NCI-H1092 (cell line): ENCODE data around the gene GRAPL.
"Not testable (repeated sequence)": the region's sequence is repeated elsewhere in the genome, so short reads cannot be mapped to it uniquely, and the experiment has no call there.

Source experiments
- DNase-seq: peaks from one replicate; lab custom pipeline; 2025; lab: John Stamatoyannopoulos, UW

The GRAPL gene

DNA sequence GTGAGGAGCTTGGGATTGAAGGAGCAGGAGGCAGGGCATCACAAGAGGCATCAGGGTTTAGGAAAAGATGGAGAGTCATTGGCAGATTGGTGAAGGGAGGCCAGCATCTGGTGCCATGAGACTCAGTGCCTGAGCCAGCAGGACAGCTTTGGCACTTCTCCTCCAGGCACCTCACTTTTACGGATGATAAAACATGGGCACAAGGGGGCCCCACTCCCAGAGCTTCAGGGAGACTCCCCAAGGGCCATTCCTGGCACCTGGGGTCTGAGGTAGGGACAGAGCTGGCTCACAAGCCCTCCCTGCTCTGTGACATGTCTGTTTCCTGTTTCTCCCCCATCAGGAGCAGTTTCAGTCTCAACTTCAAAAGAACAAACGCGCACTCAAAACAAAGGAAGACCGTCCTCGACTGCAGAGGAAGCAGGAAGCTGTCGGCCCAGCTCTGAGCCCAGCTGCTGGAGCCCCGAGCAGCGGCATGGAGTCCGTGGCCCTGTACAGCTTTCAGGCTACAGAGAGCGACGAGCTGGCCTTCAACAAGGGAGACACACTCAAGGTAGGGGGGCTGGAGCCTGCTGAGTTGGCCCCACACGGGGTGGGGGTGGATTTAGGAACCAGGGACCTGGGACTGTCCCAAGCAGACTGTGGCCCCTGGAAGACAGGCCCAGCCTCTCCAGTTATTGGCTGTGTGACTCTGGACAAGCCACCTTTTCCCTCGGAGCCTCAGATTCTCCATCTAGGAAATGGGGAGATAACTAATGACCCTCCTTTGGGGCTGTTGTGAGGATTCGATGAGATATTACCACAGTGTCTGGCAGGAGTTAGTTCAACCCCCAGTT, at the start of gene GRAPL:
Gene GRAPL (plus strand): TSS at position 442 of the 833 bp plus-strand sequence. CDS start 31 bp downstream, at position 473.
- DNase-seq, result not testable (repeated sequence)

DNA sequence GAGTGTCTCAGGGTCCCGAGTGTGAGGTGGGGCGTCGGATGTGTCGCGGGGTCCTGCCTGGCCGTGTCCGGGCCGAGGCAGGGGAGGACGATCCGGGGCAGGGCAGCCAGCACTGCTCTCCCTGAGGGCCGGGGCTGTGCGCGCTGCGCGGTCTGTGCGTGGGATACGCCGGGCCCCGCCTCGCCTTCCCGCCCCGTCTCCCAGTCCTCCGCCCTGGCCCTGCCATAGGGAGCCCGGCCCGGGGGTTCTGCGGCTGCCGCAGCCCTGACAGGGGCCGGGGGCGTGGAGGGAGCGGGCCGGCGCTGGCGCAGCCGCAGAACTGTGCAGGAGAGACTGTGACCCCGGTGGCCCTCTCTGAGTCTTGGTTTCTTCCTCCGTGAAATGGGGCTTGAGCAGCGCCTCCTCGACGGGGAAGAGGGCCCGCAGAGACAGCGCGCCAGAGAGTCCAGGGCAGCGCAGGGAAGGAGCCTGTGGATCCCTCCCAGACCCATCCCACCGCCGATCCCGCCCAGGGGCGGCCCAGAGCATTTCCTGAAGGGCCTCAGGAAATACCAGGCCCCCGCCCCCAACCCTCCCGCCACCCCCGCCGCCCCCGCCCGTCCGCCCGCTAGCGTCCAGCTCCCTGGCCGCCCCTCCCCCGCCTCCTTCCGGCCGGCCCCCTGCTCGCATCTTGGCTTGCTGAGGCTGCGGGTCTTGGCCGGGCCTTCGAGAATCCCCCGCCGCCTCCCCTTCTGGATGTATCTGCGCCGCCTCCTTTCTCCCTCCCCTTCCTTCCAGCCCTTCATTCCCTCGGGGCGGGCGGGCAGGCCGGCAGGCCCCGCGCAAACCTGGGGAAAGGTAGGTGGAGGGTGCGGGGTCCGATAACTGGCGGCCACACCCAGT, 38.3 kb upstream of the GRAPL start:
- not testable (repeated sequence) for DNase-seq

DNA sequence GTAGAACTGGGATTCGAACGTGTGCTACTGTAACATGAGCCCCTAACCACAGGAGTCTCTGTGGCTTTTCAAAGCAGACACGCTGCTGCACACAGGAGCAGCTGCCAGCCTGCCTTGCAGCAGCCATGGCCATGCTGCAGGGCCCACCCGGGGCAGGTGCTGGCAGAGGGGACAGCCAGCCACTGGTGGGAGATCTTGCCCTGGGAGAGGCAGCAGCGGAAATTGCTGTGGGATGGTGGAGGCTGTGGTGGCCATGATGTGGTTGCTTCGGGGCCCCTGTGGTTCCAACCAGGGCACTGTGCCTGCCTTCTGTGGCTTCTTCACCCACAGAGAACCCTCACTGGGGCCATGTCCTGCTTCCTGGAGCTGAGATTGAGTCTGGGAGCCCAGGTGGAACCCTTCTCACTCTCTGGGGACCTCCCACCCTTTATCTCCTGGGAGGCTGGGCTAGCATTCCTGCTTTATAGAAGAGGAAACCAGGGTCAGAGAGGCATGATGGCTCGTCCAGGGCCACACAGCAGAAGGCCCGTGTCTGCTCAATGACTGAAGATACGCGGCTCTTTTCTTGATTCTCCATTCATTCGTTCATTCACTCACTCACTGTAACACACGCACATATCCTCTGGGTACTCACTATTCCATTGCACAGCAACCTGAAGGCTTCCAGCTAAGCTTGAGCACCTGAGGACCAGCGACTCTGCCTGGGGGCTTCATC, 37.2 kb upstream of the GRAPL start:
- DNase-seq, result not testable (repeated sequence)

DNA sequence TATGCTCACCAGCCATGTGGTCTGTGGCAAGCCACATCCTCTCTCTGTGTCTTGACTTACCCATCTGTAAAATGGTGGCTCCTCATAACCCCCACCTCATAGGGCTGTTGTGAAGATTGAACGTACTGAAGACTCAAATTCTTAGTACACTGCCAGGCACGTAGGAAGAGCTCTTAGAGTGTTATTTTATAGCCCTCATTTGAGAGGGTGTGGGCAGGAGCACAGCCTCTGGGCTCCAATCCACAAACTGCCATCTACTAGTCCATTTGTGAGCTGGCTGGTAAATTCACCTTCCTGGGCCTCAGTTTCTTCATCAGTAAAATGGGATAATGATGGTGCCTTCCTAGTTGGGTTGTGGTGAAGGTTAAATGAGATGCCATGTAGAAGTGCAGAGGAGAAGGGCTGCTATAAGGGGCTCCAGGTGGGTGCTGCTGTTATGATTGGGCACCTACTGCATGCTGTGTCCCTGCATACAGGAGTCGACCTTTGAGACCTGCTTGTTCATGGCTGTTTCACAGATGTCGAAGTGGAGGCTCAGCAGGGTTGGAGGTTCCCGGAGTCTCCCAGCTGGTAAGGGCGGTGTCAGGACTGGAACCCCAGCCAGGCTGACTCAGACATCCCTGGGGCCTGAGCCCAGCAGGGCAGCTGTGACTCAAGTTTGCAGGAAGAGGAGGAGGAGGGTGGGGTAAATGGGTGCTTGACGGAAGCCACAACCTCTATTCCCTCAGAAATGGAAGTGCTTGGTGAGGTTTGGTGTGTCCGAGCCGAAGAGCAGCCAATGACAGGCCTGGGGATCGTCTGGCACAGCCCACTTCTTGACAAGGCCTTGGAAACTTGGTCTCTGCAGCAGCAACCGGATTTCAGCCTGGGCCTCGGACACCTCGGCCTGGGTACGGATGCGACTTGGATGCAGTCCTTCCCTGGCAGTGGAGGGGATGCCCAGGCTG, 34.4 kb upstream of the GRAPL start:
- DNase-seq, result not testable (repeated sequence)

DNA sequence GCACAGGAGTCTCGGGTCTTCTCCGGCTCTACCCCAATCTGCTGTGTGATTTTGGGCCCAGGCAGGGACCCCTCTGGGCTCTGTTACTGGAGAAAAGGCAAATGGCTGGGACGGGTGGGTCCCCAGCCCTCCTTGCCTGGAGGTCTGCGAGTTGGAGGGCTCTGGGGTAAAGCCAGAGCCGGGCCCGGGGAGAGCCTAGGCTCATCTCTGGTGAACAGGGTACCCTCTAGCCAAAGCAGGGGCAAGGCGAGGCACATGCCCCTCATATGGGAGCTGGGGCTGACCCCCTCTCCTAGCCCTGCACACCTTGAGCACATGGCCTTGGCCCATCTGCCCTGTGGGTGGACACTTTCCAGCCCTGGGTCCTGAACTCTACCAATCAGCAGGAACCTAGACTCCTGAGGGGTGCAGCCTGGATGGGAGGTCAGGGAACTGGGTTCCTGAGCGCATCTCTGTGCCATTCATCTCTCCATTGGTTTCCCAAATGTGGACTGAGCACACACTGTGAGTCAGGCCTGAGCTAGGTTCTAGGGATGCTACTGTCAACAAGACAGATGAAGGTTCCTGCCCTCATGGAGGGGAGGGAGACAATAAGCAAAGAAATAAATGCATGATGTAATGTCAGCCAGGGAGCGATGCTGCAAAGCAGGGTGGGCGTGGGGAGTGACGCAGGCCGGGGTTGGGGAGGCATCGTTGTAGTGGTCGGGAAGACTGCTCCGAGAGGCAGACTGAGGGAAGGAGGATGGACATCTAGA, 33.5 kb upstream of the GRAPL start:
- not testable (repeated sequence) for DNase-seq

DNA sequence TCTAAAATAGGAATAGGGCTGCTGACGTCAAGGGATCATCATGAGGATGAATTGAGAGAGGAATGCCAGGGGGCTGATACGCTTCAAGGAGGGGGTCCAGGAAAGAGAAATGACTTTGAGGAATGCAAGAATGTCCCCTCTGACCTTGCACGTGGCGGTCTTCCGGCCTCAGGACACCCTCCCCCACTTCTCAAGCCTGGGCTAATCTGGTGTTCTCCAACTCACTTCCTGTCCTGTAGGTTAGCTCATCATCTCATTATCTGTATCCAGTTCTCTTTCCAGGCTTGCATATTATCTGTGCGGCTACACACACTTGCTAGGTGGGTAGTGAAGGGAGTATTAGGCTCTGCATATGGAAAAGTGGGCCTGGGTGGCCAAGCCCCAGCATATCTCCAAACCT, 18.9 kb upstream of the GRAPL start:
- DNase-seq, result not testable (repeated sequence)

DNA sequence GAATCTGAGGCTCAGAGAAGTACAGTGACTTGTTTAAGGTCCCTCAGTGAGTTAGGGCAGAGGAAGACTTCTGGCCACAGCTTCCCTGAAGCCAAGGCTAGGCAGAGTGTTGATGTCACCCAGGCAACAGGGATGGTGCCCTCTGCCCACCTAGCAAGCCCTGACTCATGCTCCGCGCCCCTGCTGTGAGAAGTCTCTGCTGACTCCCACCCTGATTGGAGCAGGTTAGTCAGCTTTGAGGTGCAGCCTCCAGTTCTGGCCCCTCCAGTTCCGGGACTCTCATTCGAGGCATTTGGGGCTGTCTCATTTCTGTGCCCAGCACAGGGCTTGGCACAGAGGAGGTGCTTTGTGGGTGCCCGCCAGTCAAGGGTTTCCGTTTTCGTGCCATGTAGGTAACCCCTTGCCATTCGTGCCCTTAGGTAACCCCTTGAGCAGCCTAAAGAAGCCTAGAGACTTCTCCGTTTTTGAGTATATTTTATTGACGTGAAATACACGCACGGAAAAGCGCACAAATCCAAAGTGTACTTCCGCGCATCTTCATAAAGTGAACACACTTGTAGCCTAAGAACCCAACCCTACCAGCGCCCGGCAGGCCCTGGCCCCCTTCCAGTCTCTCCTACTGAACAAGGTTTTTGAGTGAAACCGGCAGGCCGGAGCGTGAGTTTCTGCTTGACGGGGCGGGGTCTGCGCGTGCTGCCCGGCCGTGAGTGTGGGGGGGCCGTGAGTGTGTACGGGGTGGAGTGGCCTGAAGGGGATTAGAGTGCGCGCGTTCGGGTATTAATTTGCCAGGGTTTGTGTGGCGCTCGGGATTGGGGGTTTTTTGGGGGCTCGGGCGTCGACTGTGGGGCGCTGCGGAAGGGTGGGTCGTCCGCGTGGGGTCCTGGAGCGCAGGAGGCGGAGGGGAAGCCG, 16.9 kb upstream of the GRAPL start:
- not testable (repeated sequence) for DNase-seq

DNA sequence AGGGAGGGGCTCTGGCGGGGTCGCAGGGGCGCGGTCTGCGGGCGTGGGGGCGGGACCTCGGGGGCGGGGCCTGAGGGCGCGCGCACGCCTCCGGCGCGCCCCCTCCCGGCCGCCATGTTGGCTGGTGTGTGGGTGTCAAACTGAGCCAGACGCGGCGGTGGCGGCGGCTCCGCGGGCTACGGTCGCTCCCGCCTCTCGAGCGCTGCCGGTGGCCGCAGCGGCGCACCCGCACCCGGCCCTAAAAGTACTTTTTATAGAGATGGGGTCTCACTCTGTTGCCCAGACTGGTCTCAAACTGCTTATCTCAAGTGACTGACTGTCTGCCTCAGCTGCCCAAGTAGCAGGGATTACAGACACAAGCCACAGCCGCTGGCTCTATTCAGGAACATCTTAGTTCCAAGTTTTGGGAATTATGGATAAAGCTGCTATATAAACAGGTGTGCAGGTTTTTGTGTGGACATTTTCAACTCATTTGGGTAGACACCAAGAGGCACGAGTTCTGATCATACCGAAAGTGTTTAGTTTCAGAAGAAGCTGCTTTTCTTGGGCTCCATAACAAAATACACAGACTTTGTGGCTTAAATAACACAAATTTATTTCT, 16.2 kb upstream of the GRAPL start:
- DNase-seq, result not testable (repeated sequence)

DNA sequence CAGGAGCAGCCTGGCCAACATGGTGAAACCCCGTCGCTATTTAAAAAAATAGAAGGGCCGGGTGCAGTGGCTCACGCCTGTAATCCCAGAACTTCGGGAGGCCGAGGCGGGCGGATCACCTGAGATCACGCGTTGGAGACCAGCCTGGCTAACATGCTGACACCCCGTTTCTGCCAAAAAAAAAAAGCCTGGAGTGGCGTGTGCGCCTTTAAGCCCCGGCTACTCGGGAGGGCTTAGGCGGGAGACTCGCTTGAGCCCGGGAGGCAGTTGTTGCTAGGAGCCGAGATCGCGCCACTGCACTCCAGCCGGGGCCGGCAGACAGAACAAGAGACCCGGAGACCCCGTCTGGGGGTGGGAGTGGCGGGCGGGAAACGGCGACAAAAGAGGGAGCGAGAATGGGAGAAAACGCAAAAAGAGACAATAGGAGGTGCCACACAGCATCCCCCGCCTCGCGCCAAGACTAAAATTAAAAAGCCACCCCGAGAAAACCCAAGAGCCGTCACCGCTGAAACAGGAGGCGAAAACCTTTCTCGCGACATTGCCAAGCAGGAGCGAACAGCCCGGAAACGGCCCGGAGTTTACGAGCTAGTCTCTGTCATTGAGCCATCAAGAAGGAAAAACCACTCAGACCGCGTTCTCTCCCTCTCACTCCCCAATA, 15.5 kb upstream of the GRAPL start:
- not testable (repeated sequence) for DNase-seq

DNA sequence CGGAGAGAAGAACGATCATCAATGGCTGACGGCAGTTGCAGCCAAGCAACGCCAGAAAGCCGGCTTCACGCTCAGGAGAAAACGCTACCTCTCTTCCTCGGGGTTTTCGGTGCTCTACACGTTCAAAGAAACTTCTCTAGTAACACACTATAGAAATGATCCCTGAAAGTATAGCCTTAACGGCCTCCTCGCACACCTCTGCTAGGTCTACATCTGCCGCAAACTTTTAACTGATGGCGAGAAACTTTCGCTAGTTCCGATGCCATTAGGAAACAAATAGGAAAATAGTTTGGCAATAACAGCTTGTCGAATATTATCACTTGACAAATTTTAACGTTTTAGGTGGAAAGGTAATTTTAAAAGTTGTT, 14.9 kb upstream of the GRAPL start:
- not testable (repeated sequence) for DNase-seq

DNA sequence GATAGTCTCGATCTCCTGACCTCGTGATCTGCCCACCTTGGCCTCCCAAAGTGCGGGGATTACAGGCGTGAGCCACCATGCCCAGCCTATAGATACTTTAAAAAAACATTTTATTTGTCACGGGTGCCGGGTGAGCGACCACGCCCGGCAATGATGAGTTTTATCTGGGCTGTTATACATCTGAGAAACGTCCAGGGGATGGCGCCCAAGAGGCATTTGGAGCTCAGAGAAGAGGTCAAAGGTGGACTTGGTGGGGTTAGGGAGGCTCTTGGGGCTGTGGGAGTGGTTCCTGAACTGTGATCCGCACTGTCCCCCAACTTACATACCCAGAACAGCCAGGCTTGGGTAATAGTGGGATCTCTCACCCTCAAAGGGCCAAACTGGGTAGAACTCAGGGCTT, 8.7 kb upstream of the GRAPL start:
- DNase-seq, result not testable (repeated sequence)

DNA sequence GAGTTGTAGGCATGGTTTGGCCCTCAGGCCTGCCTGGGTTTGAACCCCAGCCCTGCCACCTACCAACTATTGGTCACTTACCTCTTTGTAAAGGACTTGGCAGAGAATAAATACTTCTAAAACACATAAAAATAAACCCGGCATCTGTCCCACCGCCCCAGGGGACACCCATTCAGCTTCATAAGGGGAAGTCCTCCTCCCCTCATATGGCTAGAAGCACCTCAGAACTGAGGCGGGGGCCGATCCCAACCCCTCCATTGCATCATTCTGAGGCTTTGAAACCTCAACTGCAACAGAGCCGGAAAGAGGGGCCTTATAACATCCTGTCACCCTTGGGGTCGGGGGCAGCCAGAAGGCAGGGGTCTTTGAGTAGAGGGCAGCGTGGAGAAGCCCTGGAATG, 2.1 kb upstream of the GRAPL start:
- not testable (repeated sequence) for DNase-seq

DNA sequence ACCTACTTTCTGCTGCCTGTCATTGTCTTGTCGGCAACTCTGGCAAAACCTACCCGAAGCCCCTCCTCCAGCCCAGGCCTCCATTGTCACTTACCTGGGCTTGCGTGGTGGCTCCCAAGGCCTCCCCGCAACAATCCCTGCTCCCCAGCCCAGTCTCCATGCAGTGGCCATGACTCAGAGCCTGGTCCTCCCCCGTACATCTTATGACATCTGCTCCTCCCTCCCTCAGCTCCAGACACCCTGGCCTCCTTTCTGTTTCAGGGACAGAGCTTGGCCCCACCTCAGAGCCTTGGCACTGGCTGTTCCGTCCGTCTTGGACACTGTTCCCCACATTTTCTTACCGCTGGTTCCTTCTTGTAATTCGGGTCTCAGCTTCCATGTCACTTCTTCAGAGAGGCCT, 2.1 kb downstream of the GRAPL start:
- DNase-seq, result not testable (repeated sequence)

DNA sequence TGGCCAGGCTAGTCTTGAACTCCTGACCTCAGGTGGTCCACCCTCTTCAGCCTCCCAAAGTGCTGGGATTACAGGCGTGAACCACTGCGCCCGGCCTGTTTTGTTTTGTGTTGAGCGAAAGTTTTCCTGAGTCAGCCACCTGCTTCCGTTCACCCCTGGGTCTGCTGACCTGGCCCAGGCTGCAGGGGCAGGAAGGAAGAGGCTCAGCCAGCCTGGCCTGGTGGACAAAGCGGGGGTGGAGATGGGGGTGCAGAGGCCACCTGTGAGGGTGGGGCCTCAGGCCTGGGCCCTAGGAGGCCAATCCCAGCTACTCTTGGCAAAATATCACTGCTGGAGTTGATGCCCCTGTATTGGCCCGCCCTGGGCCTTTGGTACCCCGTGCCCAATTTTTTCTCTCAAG, 3.7 kb downstream of the GRAPL start:
- not testable (repeated sequence) for DNase-seq

DNA sequence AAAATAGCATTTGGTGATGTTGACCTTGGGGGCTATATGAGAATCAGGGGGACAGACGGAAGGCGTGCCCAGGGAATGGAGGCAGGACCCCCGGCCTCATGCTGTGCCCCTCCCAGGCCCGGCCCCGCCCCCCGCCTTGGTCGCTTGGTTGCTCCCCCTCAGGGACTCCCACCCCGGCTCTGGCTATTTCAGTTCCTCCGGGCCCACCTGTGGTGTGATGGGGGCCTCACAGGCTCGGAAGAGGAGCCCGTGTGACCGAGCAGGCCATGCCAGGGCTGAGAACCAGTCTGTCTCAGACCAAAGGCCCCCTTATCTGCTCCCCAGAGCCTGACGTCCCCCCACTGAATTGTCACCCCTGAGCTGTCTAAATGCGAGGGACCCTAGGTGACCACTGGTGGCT, 4.4 kb downstream of the GRAPL start:
- DNase-seq, result not testable (repeated sequence)

DNA sequence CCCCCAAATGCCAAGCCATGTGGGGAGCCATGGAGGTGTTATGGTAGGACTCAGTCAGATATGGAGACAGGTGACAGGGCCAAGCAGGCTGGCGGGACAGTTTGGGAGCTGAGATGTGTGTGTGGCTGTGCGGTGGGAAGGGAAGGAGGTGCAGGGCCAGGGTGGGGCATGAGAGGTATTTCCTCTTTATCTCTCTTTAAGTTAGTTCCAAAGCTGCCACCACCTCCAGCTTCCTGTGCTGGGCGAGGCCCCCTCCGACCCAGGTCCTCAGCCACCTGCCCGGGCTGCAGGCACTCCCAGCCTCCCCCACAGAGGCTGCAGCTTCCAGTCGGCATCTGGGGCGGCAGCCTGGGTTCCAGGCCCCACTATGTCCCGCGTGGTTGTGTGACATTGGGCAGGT, 6.4 kb downstream of the GRAPL start:
- DNase-seq, result not testable (repeated sequence)

DNA sequence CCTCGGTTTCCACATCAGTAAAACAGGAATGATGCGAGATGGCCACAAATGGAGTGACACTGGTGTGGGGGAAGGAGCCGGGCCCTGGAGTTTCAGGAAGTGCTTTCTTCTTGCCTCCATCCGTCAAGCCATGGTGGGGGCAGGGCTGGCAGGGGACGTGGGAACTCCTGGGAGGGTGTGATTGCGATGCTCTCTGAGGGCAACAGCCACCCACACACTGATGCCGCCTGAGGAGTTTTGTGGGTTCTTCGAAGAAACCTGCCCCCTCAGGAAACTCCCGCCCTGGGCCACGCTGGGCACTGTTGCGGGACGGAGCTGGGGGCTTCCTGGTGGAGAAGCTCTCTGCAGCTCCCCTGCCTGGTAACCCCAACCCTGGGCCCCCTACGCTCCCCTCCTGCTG, 8.0 kb downstream of the GRAPL start:
- DNase-seq, result not testable (repeated sequence)

DNA sequence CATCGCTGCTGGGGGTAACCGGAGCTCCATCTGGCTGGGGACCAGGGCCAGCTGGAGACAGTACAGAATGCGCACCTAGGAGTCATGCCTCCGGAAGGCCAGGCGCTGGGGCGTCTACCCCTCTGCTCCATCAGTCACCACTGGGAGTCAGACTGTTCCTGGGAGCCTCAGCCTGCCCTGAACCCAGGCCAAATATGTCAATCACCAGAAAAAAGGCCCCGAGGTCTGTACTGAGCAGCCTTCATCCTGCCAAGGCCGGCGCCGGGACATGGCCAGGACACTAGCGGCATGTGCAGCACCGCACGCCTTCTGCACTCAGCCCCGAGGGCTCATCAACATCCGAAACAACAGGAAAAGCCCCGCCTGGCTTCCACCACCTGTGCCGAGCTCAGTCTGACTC, 8.7 kb downstream of the GRAPL start:
- not testable (repeated sequence) for DNase-seq
